NT2/D1 (cell line): ENCODE data around the gene GFRA4.

ENCODE experiments used
- SUZ12 ChIP-seq: IDR thresholded peaks from 2 replicates; pipeline ENCODE4 v1.6.1; 2011; ENCODE audit not compliant: insufficient read length, insufficient read depth; ENCODE audit errors: extremely low read depth
- YY1 ChIP-seq: IDR thresholded peaks from 2 replicates; pipeline ENCODE4 v1.6.1; 2011; ENCODE audit not compliant: insufficient read length, insufficient read depth
- ZNF274 ChIP-seq: IDR thresholded peaks from 2 replicates; pipeline ENCODE4 v1.6.1; 2011; ENCODE audit warnings: mild to moderate bottlenecking, low read depth, low read length

DNA sequence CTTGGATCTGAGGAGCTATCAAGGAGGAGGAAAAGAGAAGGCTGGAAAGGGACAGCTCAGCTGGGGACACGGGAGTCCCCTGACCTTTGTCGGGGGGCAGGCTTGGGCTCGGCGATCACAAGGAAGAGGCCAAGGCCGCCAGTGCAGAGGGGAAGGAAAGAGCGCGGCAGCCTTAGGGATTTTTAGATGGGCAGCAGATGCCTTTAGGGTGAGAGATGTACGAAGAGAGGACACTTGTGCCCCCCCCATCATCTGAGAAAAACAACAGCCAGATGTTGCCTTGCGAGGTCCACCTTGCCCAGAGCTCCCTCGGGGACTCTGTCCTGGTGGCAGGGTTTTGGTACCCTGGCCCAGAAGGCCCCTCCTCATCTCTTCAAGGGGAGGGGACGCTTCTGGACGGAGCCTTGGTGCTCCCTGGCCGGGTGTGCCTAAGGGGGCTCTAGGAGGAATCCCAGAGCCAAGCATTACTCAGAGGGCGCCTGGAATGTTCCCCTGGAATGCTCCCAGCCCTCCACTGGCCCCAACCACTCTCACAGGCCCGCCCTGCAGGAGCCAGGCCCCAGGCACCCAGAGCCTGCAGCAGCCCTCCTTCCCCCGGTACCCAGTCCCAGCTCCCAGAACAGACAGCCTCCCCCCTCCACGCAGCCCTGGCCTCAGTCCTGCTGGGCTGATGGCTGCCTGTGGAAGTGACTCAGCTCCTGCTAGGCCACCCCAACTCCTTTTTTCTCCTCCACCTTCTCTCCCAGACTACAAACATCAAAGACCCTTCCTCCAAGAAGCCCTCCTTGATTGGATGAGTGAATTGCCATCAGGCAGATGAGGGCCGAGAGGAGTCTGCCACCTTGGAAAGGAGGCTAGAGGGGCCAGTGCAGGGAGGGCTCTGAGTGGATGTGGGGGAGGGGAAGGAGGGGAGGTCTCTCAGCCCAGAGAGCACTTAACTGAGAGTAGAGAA is 16.8 kb upstream of the GFRA4 start:
- TF ChIP-seq ZNF274: no peak
- TF ChIP-seq SUZ12: no peak
- no peak for TF ChIP-seq YY1
